MV-4-11 (cell line): ENCODE results near the gene SAMD7.
A peak's percentile ranks its signal among the peaks of the same experiment; 100 is the strongest.

ENCODE experiments used
- DNase-seq: peaks from one replicate; lab custom pipeline; 2025; lab: John Stamatoyannopoulos, UW

SAMD7 gene

GRCh38 chr3:169911272-169911671 is at the start of gene SAMD7:
Gene SAMD7, plus strand, starts transcription at chr3:169911572. Its CDS starts 7,927 bp downstream, at chr3:169919499.
- no peak for DNase-seq

- DNase-seq: no peak
These were observed 49.5 kb upstream of the SAMD7 start for GRCh38 chr3:169861871-169862270.

- peak; percentile 71 for DNase-seq
These were observed 47.9 kb upstream of the SAMD7 start for GRCh38 chr3:169863458-169863899.

GRCh38 chr3:169864270-169864669 is 47.1 kb upstream of the SAMD7 start:
- no peak for DNase-seq

GRCh38 chr3:169865176-169865767 is 46.1 kb upstream of the SAMD7 start:
- peak; percentile 78 for DNase-seq

- no peak for DNase-seq
These were observed 43.7 kb upstream of the SAMD7 start for GRCh38 chr3:169867584-169868210.

- DNase-seq: no peak
These were observed 43.0 kb upstream of the SAMD7 start for GRCh38 chr3:169868369-169868768.

GRCh38 chr3:169869484-169870220 is 41.7 kb upstream of the SAMD7 start, which contains the start of gene LRRC31:
Gene LRRC31, minus strand, starts transcription at chr3:169869935. Its CDS starts 128 bp downstream, at chr3:169869807.
- DNase-seq: no peak

- peak; percentile 12 for DNase-seq
These were observed 40.1 kb upstream of the SAMD7 start for GRCh38 chr3:169871129-169871886.

GRCh38 chr3:169879013-169879557 is 32.3 kb upstream of the SAMD7 start:
- no peak for DNase-seq

GRCh38 chr3:169879845-169880575 is 31.4 kb upstream of the SAMD7 start:
- no peak for DNase-seq

- DNase-seq: no peak
These were observed 30.7 kb upstream of the SAMD7 start for GRCh38 chr3:169880576-169881250.

- no peak for DNase-seq
These were observed 24.7 kb upstream of the SAMD7 start for GRCh38 chr3:169886671-169887070.

GRCh38 chr3:169891886-169892285 is 19.5 kb upstream of the SAMD7 start:
- DNase-seq: no peak

- DNase-seq: no peak
These were observed 17.3 kb upstream of the SAMD7 start for GRCh38 chr3:169894110-169894509.

- DNase-seq: no peak
These were observed 16.3 kb upstream of the SAMD7 start for GRCh38 chr3:169895072-169895471.

GRCh38 chr3:169897284-169897683 is 14.1 kb upstream of the SAMD7 start:
- no peak for DNase-seq

- DNase-seq: no peak
These were observed 9.9 kb upstream of the SAMD7 start for GRCh38 chr3:169901453-169901852.

GRCh38 chr3:169905404-169905803 is 6.0 kb upstream of the SAMD7 start:
- no peak for DNase-seq

GRCh38 chr3:169907476-169907875 is 3.9 kb upstream of the SAMD7 start:
- DNase-seq: no peak

GRCh38 chr3:169907944-169908343 is 3.4 kb upstream of the SAMD7 start:
- no peak for DNase-seq
